GM12874 (cell line): Measurements from ENCODE around the gene DTX2.
"Not testable (repeated sequence)": the region's sequence is repeated elsewhere in the genome, so short reads cannot be mapped to it uniquely, and the experiment has no call there.

Experiments
- CTCF ChIP-seq: IDR thresholded peaks from 2 replicates; pipeline ENCODE4 v1.5.1; 2011; ENCODE audit warnings: low read depth, mild to moderate bottlenecking, control low read depth, low read length, moderate library complexity; ENCODE audit not compliant: insufficient read depth

Gene DTX2

GRCh38 chr7:76543197-76543596, 81.7 kb downstream of the DTX2 start, which contains the start of gene SPDYE16:
Gene SPDYE16 (minus strand): TSS chr7:76543297. CDS start chr7:76541459, 1,838 bp downstream.
- not testable (repeated sequence) for TF ChIP-seq CTCF
